D721Med (cell line): Measurements from ENCODE around the gene EIF4E.
"Not testable (repeated sequence)": the region's sequence is repeated elsewhere in the genome, so short reads cannot be mapped to it uniquely, and the experiment has no call there.

Experiments used
- DNase-seq: peaks from one replicate; pipeline ENCODE4 v3.0.0; 2011; ENCODE audit warnings: low spot score; ENCODE audit not compliant: insufficient read length
- FAIRE-seq: peaks from 2 replicates; lab custom pipeline; 2011; peaks lifted over from hg19 to GRCh38; lab: Jason Lieb, UNC
- CTCF ChIP-seq: IDR thresholded peaks from 2 replicates; pipeline ENCODE4 v1.5.1; 2012; ENCODE audit warnings: mild to moderate bottlenecking, control low read depth; ENCODE audit not compliant: insufficient read depth; ENCODE audit errors: missing control alignments

Gene EIF4E

DNA sequence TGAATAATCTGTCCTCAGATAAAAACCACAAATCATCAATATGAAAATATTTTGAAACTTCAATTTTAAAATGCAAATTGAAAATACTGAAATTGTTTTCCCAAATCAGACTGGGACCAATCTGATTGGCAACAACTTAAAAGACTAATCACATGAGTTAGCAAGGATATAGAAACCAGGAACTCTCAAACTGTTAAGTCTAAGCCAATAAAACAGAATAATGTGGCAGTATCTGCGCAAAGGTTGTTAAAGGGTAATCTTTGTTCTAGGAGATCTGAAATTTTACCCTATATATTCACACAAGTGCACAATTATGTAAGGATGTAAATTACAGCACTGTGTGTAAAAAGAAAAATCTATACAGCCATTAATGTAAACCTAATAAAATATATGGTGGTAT is 29.7 kb downstream of the EIF4E start:
- DNase-seq (no peak), FAIRE-seq (no peak)
- TF ChIP-seq CTCF, result no peak

DNA sequence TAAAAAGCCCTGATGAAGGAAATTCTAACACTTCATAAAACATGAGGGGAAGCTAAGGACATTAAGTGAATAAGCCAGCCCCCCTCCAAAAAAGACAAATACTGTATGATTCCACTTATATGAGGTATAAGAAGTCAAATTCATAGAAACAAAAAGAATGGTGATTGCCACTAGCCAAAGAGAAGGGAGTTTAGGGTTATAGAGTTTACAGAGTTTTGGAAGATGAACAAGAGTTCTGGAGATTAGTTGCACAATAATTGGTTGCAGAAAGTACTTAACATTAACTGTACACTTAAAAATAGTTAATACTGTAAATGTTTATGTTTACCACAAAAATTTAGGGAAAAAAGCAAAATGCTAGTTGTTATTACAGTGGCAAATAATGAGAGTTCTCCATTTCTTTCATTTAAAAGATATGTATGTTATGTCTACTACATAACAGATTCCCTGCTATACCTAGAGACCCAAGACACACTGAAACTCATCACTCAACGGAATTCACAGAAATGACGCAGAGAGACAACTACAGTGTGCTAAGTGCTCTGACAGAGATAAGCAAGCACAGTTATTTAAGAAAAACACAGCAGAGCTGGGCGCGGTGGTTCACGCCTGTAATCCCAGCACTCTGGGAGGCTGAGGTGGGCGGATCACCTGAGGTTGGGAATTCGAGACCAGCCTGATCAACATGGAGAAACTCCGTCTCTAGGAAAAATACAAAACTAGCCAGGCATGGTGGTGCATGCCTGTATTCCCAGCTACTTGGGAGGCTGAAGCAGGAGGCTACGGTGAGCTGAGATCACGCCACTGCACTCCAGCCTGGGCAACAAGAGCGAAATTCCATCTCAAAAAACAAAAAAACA is 37.2 kb downstream of the EIF4E start:
- TF ChIP-seq CTCF, result no peak
- FAIRE-seq, result no peak
- no peak for DNase-seq

- FAIRE-seq, result peak; percentile 90
- no peak for DNase-seq
- TF ChIP-seq CTCF, result no peak
Measured at GRCh38 chr4:98890702-98891455, 38.1 kb downstream of the EIF4E start.

- TF ChIP-seq CTCF, result no peak
- DNase-seq (no peak), FAIRE-seq (no peak)
Measured at GRCh38 chr4:98887145-98887544, 41.8 kb downstream of the EIF4E start.

DNA sequence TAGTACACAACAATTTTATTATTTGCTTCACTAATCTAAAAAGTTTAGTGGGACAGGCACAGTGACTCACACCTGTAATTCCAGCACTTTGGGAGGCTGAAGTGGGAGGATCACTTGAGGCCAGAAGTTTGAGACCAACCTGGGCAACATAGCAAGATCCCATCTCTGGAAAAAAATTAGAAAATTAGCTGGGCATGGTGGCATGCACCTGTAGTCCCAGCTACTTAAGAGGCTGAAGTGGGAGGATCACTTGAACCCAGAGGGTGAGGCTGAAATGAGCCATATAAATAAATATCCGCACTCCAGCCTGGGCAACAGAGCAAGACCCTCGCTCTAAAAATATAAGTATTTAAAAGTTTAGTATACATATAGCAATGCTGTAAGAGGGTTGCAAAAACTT is 42.6 kb downstream of the EIF4E start:
- FAIRE-seq, DNase-seq: not testable (repeated sequence)

- not testable (repeated sequence) for FAIRE-seq, DNase-seq
Measured at GRCh38 chr4:98880884-98881283, 48.0 kb downstream of the EIF4E start.

DNA sequence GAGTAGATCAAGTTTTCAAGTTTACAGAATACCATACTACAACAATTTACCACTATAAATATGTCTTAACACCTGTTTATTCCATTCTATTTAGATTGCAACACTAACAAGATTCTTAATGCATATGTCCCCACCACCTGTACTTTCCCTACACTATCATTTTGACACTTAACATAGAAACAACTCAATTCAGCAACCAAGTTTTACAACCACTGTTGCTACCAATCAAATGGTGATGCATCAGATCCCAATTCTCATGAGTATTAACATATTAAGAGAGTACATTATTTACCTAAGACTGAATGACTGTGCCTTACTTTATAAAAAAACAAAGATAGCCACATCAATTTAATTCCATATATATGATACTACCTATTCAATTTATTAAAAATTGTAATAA is 49.4 kb downstream of the EIF4E start:
- DNase-seq (no peak), FAIRE-seq (no peak)
- no peak for TF ChIP-seq CTCF

DNA sequence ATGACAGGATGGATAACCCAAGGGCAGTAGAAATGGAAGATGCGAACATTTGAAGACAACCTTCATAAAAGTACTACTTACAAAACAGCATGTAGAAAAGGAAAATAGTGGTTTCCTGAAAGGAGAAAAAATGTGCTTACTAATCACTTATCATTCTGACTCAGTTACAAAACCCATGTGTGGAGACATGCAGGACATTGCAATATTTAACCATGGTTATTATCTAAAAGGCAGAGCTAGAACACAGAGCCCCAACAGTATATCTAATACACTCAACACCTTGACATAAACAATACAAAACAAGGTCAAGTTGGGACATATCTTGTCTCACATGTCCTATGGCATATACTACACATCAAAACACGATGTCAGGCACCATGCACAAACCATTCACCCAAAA is 55.9 kb downstream of the EIF4E start:
- FAIRE-seq (no peak), DNase-seq (no peak)

DNA sequence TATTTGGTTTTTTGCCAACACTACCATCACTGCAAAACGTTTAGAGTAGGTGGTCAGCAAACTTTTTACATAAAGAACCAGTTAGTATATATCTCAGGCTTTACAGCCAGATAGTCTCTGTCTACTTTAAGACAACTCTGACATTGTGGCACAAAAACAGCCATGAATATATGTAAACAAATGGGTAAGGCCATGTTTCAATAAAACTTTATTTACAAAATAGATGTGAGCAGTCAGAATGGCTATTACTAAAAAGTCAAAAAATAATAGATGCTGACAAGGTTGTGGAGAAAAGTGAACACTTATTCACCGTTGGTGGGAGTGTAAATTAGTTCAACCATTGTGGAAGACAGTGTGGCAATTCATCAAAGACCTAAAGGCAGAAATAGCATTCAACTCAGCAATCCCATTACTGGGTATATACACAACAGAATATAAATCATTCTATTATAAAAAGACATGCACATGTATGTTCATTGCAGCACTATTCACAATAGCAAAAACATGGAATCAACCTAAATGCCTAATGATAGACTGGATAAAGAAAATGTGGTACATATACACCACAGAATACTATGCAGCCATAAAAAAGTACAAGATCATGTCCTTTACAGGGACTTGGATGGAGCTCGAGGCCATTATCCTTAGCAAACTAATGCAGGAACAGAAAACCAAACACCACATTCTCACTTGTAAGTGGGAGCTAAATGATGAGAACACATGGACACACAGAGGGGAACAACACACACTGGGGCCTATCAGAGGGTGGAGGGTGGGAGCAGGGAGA is 56.6 kb downstream of the EIF4E start:
- FAIRE-seq, DNase-seq: not testable (repeated sequence)

More for the DNA sequence above, 55.9 kb downstream of the EIF4E start:
- TF ChIP-seq CTCF, result no peak
